Skeletal muscle satellite cell (primary cell): Measurements from ENCODE around the gene KLLN. TPM values are rescaled to one million over a fixed set of nuclear protein-coding genes. Genes with fewer than 3 reads are reported as not detected.
"Not testable (repeated sequence)": the region's sequence is repeated elsewhere in the genome, so short reads cannot be mapped to it uniquely, and the experiment has no call there.

ENCODE experiments used
- H3K27me3 ChIP-seq: 2 replicates; pipeline ENCODE4 v1.7.0; 2013; ENCODE audit warnings: low read length; ENCODE audit not compliant: control insufficient read depth, insufficient read depth
- H3K36me3 ChIP-seq: 2 replicates; pipeline ENCODE4 v1.7.0; 2013; ENCODE audit warnings: mild to moderate bottlenecking, control low read depth, low read length; ENCODE audit not compliant: insufficient read depth
- H3K4me1 ChIP-seq: 2 replicates; pipeline ENCODE4 v1.7.0; 2013; ENCODE audit warnings: low read length; ENCODE audit not compliant: control insufficient read depth, insufficient read depth
- H3K4me2 ChIP-seq: 2 replicates; pipeline ENCODE4 v1.7.0; 2013; ENCODE audit warnings: mild to moderate bottlenecking, low read length
- H3K4me3 ChIP-seq: 2 replicates; pipeline ENCODE4 v1.7.0; 2013; ENCODE audit warnings: low read length
- H3K9ac ChIP-seq: 2 replicates; pipeline ENCODE4 v1.7.0; 2013; ENCODE audit warnings: mild to moderate bottlenecking, low read depth, low read length, moderate library complexity
- H3K9me3 ChIP-seq: replicated peaks from 2 replicates; pipeline ENCODE4 v1.7.0; 2013; ENCODE audit warnings: mild to moderate bottlenecking, control low read depth, low read length
- total RNA-seq: library from RNA; depleted of rRNA; stranded (reverse); fragments of >200 nt; gene quantifications from 2 replicates; pipeline ENCODE4 v1.2.3, GENCODE V29; 2012; rRNA removed

KLLN gene, protein sequence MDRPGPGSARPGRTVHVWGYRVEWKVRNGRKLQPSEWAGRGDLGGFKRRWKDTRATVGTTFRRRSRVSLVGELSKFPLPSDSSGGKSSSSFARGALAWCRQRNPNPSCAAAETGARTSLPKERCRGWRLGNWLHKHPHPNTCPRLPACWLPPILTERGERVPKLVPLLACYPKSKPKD
- total RNA-seq: 0.66 and 1.3 TPM in 2 replicates

DNA sequence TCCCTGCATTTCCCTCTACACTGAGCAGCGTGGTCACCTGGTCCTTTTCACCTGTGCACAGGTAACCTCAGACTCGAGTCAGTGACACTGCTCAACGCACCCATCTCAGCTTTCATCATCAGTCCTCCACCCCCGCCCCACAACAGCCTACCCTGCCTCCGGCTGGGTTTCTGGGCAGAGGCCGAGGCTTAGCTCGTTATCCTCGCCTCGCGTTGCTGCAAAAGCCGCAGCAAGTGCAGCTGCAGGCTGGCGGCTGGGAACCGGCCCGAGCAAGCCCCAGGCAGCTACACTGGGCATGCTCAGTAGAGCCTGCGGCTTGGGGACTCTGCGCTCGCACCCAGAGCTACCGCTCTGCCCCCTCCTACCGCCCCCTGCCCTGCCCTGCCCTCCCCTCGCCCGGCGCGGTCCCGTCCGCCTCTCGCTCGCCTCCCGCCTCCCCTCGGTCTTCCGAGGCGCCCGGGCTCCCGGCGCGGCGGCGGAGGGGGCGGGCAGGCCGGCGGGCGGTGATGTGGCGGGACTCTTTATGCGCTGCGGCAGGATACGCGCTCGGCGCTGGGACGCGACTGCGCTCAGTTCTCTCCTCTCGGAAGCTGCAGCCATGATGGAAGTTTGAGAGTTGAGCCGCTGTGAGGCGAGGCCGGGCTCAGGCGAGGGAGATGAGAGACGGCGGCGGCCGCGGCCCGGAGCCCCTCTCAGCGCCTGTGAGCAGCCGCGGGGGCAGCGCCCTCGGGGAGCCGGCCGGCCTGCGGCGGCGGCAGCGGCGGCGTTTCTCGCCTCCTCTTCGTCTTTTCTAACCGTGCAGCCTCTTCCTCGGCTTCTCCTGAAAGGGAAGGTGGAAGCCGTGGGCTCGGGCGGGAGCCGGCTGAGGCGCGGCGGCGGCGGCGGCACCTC, at the start of gene KLLN, which contains the start of gene PTEN:
Gene KLLN (minus strand): TSS at position 481 of the 891 bp plus-strand sequence. CDS start 1,046 bp downstream, outside the sequence.
Gene PTEN (plus strand): TSS at position 573 of the 891 bp plus-strand sequence. CDS start 845 bp downstream, outside the sequence.
- Histone ChIP-seq H3K36me3 (no peaks in the 10 kb centered on the region), H3K9me3 (no peaks in the 10 kb centered on the region), H3K27me3 (no peaks in the 10 kb centered on the region), H3K9ac (peak within 1 kb of the TSS; percentile 89), H3K4me1 (peaks cover 11% of the 10 kb centered on the region), H3K4me3 (peak within 1 kb of the TSS; percentile 92), H3K4me2 (peak within 1 kb of the TSS; percentile 100)

DNA sequence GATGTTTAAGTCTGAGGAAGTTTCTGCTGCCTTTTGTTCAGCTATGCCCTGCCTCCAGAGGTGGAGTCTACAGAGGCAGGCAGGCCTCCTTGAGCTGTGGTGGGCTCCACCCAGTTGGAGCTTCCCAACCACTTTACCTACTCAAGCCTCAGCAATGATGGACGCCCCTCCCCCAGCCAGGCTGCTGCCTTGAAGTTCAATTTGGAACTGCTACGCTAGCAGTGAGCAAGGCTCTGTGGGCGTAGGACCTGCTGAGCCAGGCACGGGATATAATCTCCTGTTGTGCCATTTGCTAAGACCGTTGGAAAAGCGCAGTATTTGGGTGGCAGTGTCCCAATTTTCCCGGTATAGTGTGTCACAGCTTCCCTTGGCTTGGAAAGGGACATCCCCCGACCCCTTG, 40.1 kb upstream of the KLLN start:
- not testable (repeated sequence) for H3K9ac ChIP-seq, H3K4me3 ChIP-seq, H3K4me2 ChIP-seq, H3K36me3 ChIP-seq, H3K9me3 ChIP-seq, H3K4me1 ChIP-seq, H3K27me3 ChIP-seq

DNA sequence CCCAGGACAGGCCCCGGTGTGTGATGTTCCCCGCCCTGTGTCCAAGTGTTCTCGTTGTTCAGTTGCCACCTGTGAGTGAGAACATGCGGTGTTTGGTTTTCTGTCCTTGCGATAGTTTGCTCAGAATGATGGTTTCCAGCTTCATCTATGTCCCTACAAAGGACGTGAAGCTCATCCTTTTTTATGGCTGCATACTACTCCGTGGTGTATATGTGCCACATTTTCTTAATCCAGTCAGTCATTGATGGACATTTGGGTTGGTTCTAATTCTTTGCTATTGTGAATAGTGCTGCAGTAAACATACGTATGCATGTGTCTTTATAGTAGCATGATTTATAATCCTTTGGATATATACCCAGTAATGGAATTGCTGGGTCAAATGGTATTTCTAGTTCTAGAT, 34.6 kb upstream of the KLLN start:
- H3K36me3 ChIP-seq, H3K27me3 ChIP-seq, H3K4me2 ChIP-seq, H3K4me3 ChIP-seq, H3K4me1 ChIP-seq, H3K9me3 ChIP-seq, H3K9ac ChIP-seq: not testable (repeated sequence)

DNA sequence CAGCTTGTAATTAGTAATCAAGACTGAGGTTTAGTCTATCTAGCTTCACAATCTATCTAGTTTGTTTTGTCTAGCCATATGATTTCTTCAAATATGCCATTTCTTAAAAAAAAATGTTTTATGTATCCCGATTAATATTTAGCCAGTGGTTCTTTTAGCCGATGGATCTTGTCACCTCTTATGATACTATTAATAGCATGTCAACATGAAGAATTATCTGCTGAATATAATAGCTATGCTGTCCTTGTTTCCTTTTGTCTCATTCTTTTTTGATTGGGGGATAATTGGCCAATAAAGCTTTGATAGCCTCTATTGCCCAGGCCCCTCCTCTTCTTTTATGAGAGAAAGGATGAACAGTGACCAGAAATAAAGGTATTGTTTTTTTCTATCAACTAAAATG, 32.9 kb upstream of the KLLN start:
- Histone ChIP-seq H3K9me3 (no peaks in the 10 kb centered on the region), H3K36me3 (no peaks in the 10 kb centered on the region), H3K27me3 (no peaks in the 10 kb centered on the region), H3K4me2 (no peak overlapping the region), H3K4me1 (no peaks in the 10 kb centered on the region), H3K9ac (no peak overlapping the region), H3K4me3 (no peak overlapping the region)

DNA sequence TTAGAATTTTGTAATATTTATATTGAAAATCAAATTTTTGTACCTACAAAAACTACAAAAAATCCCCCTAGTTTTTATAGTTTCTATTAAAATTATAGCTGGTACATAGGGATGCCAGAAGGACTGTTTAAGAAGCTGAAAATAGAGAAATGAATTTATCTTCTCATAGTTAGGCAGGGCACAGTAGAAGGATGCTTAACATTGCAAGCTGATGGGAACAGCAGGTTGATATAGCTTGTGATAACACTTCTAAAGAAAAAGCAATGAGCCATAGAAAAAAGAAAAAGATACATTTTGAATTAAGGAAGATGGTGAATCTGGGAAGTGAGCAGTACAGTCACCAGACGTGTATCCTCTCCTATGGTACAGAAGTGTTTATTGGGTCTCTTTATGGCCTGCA, 32.1 kb upstream of the KLLN start:
- H3K4me1 ChIP-seq: no peaks in the 10 kb centered on the region
- no peak overlapping the region for H3K4me2 ChIP-seq
- H3K36me3 ChIP-seq: no peaks in the 10 kb centered on the region

DNA sequence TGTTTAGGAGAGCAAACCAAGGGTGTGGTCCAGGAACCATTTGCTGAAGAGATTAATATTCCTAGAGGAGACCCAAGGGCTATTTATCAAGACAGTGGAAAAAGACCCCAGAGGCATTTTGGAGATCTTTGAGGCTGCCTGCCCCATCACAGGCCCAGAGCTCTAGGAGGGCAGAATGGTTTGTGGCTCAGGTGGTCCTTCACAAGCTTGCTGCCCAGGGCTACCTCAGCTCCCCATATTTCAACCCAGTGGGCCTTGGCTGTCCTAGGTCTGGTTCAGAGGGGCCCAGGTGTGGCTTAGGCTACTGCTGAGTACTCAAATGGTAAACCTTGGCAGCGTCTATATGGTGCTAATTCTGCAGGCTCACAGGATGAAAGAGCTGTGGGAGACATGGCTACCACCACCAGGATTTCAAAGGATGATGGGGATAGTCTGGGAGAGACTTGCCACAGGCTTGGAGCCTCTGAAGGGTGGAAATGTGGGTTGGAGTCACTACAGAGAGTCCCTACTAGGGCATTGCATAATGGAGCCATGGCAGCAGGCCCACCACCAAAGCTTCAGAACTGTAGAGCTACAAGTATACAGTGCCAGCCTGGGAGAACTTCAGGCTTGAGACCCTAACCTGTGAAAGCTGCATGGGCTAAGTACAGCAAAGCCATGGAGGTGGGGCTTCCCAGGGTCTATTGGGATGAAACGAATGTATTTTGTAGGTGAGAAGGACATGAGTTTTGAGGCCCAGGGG, 24.4 kb upstream of the KLLN start:
- Histone ChIP-seq H3K36me3 (peaks cover 17% of the 10 kb centered on the region), H3K4me3 (no peak overlapping the region), H3K4me1 (no peaks in the 10 kb centered on the region), H3K9me3 (no peaks in the 10 kb centered on the region), H3K27me3 (no peaks in the 10 kb centered on the region), H3K9ac (no peak overlapping the region), H3K4me2 (no peak overlapping the region)

More for the DNA sequence above, 32.1 kb upstream of the KLLN start:
- H3K4me3 ChIP-seq: no peak overlapping the region
- H3K9ac ChIP-seq: no peak overlapping the region
- no peaks in the 10 kb centered on the region for H3K9me3 ChIP-seq
- H3K27me3 ChIP-seq: no peaks in the 10 kb centered on the region

DNA sequence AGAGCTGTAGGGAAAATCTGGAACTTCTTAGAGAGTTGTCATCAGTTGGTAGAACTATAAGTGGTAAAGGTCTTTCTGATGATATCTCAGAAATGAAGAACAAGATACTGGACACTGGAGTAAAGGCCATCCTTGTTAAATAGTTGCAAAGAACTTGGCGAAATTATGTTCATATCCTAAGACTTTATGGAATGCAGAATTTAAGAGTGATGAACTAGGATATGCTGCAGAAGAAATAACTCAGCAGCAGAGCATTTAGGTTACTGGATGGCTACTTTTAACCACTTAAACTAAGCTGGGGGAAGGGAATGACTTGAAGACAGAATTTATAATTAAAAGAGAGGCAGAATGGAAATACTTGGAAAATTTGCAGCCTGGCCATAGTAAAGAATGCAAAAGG, 23.8 kb upstream of the KLLN start:
- Histone ChIP-seq H3K9me3 (no peaks in the 10 kb centered on the region), H3K4me1 (no peaks in the 10 kb centered on the region), H3K4me3 (no peak overlapping the region), H3K9ac (no peak overlapping the region), H3K27me3 (no peaks in the 10 kb centered on the region), H3K36me3 (peaks cover 17% of the 10 kb centered on the region), H3K4me2 (no peak overlapping the region)

DNA sequence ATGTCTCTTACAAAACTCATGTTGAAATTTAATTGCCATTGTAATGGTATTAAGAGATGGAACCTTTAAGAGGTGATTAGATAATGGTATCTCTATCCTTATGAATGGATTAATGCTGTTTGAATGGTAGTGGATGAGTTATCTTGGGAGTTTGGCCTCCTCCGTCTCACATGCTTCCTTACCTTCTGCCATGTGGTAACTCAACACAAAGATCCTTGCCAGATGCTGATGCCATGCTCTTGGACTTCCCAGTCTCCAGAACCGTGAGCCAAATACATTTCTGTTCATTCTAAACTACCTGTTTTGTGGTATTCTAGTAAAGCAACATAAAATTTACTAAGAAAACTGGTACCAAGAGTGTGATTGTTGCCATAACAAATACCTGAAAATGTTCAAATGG, 23.3 kb upstream of the KLLN start:
- Histone ChIP-seq H3K4me1 (no peaks in the 10 kb centered on the region), H3K9ac (no peak overlapping the region), H3K36me3 (peaks cover 17% of the 10 kb centered on the region)

DNA sequence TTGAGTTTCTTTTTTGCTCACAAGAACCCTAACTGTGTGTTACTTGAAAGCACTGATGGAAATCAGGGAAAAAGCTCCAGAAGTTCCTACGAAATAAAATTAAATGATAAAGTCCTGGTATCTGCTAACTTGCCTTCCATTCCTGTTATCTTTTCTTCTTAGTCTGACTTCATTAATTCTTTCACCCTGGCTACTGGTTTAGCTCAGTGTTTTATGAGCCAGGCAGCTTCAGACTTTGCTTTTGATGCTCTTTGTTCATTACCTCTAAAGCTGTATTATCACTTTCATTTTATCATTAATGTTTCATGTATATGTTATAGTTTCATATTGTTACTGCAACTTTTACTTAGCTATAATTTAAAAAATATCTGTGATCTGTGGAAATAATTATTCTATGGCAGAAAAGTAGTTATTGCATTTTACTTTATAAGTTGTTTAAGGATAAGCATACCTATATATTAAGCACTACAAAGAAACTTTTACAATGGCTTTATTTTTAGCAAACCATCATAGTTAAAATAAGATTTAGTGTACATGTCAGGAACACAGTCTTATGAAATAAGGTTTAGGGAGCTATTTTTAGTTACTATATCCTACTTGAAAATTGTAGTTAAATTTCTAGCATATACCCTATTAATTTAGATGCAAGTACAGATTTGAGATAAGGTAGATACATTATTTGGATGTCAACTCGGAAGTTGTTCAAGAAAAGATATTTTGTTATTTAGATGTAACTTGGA, 19.4 kb upstream of the KLLN start:
- H3K9me3 ChIP-seq: no peaks in the 10 kb centered on the region
- no peaks in the 10 kb centered on the region for H3K27me3 ChIP-seq
- H3K9ac ChIP-seq: no peak overlapping the region
- no peak overlapping the region for H3K4me2 ChIP-seq
- H3K36me3 ChIP-seq: peaks cover 17% of the 10 kb centered on the region
- no peak overlapping the region for H3K4me3 ChIP-seq
- H3K4me1 ChIP-seq: no peaks in the 10 kb centered on the region

More for the DNA sequence above, 23.3 kb upstream of the KLLN start:
- no peak overlapping the region for H3K4me2 ChIP-seq
- no peaks in the 10 kb centered on the region for H3K9me3 ChIP-seq
- H3K27me3 ChIP-seq: no peaks in the 10 kb centered on the region
- H3K4me3 ChIP-seq: no peak overlapping the region

DNA sequence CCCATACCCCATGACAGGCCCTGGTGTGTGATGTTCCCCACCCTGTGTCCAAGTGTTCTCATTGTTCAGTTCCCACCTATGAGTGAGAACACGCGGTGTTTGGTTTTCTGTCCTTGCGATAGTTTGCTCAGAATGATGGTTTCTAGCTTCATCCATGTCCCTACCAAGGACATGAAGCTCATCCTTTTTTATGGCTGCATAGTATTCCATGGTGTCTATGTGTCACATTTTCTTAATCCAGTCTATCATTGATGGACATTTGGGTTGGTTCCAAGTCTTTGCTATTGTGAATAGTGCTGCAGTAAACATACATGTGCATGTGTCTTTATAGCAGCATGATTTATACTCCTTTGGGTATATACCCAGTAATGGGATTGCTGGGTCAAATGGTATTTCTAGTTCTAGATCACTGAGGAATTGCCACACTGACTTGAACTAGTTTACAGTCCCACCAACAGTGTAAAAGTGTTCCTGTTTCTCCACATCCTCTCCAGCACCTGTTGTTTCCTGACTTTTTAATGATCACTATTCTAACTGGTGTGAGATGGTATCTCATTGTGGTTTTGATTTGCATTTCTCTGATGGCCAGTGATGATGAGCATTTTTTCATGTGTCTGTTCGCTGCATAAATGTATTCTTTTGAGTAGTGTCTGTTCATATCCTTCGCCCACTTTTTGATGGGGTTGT, 18.2 kb upstream of the KLLN start:
- not testable (repeated sequence) for H3K4me1 ChIP-seq, H3K4me3 ChIP-seq, H3K9ac ChIP-seq, H3K4me2 ChIP-seq, H3K9me3 ChIP-seq, H3K36me3 ChIP-seq, H3K27me3 ChIP-seq
